Tongue (tissue), 2 donors: ENCODE results near the gene C9orf40. TPM values are rescaled to one million over a fixed set of nuclear protein-coding genes. Genes with fewer than 3 reads are reported as not detected.
A peak's percentile ranks its signal among the peaks of the same experiment; 100 is the strongest.

Experiments used
- DNase-seq: peaks from one replicate; pipeline ENCODE4 v3.0.0-alpha.2; 2015
- total RNA-seq: library from RNA; depleted of rRNA; stranded (reverse); fragments of >200 nt; gene quantifications from one replicate; pipeline ENCODE4 v1.2.3, GENCODE V29; 2014

Gene C9orf40
- 6.6 TPM for total RNA-seq

GRCh38 chr9:74952201-74953151 lies at the start of gene C9orf40:
Gene C9orf40, minus strand, starts transcription at chr9:74952912. Its CDS starts 301 bp downstream, at chr9:74952611.
- DNase-seq = peak; percentile 95

GRCh38 chr9:75001719-75002421 lies 49.2 kb upstream of the C9orf40 start:
- DNase-seq = peak; percentile 94

GRCh38 chr9:75000835-75001234 lies 48.1 kb upstream of the C9orf40 start:
- DNase-seq = no peak

- no peak for DNase-seq
Observed at GRCh38 chr9:74985041-74985440, 32.3 kb upstream of the C9orf40 start.

GRCh38 chr9:74983709-74984108 lies 31.0 kb upstream of the C9orf40 start:
- no peak for DNase-seq

- DNase-seq = no peak
Observed at GRCh38 chr9:74979844-74980243, 27.1 kb upstream of the C9orf40 start.

GRCh38 chr9:74977287-74977686 lies 24.6 kb upstream of the C9orf40 start:
- no peak for DNase-seq

- no peak for DNase-seq
Observed at GRCh38 chr9:74975538-74975937, 22.8 kb upstream of the C9orf40 start.

- no peak for DNase-seq
Observed at GRCh38 chr9:74974558-74974957, 21.8 kb upstream of the C9orf40 start.

GRCh38 chr9:74973714-74974113 lies 21.0 kb upstream of the C9orf40 start:
- DNase-seq = no peak

GRCh38 chr9:74963056-74963455 lies 10.3 kb upstream of the C9orf40 start:
- DNase-seq = no peak

- DNase-seq = no peak
Observed at GRCh38 chr9:74961496-74961895, 8.8 kb upstream of the C9orf40 start.

GRCh38 chr9:74960561-74960960 lies 7.8 kb upstream of the C9orf40 start:
- no peak for DNase-seq

GRCh38 chr9:74958587-74958986 lies 5.9 kb upstream of the C9orf40 start:
- DNase-seq = no peak

- DNase-seq = peak; percentile 81
Observed at GRCh38 chr9:74953235-74953751, 581 bp upstream of the C9orf40 start.

- peak; percentile 56 for DNase-seq
Observed at GRCh38 chr9:74951725-74952151, 974 bp downstream of the C9orf40 start.

- peak; percentile 21 for DNase-seq
Observed at GRCh38 chr9:74951107-74951720, 1.5 kb downstream of the C9orf40 start.

GRCh38 chr9:74949859-74950855 lies 2.6 kb downstream of the C9orf40 start:
- no peak for DNase-seq

GRCh38 chr9:74948937-74949336 lies 3.8 kb downstream of the C9orf40 start:
- DNase-seq = no peak

- DNase-seq = no peak
Observed at GRCh38 chr9:74946686-74947085, 6.0 kb downstream of the C9orf40 start.

- DNase-seq = no peak
Observed at GRCh38 chr9:74942801-74943200, 9.9 kb downstream of the C9orf40 start.
